Cardiac muscle cell (in vitro differentiated cells and primary cell): ENCODE measurements around the gene NOP14. TPM values are rescaled to one million over a fixed set of nuclear protein-coding genes. Genes with fewer than 3 reads are reported as not detected.

Source experiments
- DNase-seq, 2 donors: peaks; one replicate each; pipeline versions ENCODE4 v3.0.0 to v3.0.0-alpha.2; 2010 to 2017; ENCODE audit warnings: low read depth in 1 of 2, low spot score in 1 of 2
- H3K27ac ChIP-seq: fragments of 200-600 bp; sonication (generic); 2 replicates; pipeline ENCODE4 v1.5.1; 2016
- H3K27me3 ChIP-seq: fragments of 200-600 bp; sonication (generic); 2 replicates; pipeline ENCODE4 v1.6.0; 2016; ENCODE audit warnings: control low read depth
- H3K36me3 ChIP-seq: fragments of 200-600 bp; sonication (generic); 2 replicates; pipeline ENCODE4 v1.5.1; 2016; ENCODE audit warnings: control low read depth
- H3K4me1 ChIP-seq: fragments of 200-600 bp; sonication (generic); 2 replicates; pipeline ENCODE4 v1.8.1; 2017; ENCODE audit warnings: low read depth, mild to moderate bottlenecking, mixed run types
- H3K4me3 ChIP-seq: fragments of 200-600 bp; sonication (generic); 2 replicates; pipeline ENCODE4 v1.5.1; 2016; ENCODE audit warnings: mild to moderate bottlenecking
- H3K9me3 ChIP-seq: fragments of 200-600 bp; sonication (generic); 2 replicates; pipeline ENCODE4 v1.5.1; 2017; ENCODE audit warnings: low read depth, mild to moderate bottlenecking, control low read depth
- CTCF ChIP-seq: IDR thresholded peaks from 2 replicates; pipeline ENCODE4 v1.5.1; 2012; ENCODE audit warnings: low read depth, mild to moderate bottlenecking, low read length
- polyA plus RNA-seq: library from polyadenylated mRNA; unstranded; fragments of >200 nt; fragmentation: Nextera tagmentation; extraction: Ambion mirVana; gene quantifications from 2 replicates; pipeline ENCODE4 v1.2.1, GENCODE V29; 2016
- total RNA-seq: library from RNA; depleted of rRNA; stranded (reverse); fragments of >200 nt; gene quantifications from 2 replicates; pipeline ENCODE4 v1.2.3, GENCODE V29; 2016

Gene NOP14
- total and polyA plus RNA-seq, 2 experiments from 2014 or later, result 17.6 to 19.8 TPM

GRCh38 chr4:2930758-2931511, 32.3 kb downstream of the NOP14 start:
- no peaks in the 10 kb centered on the region for H3K27me3 ChIP-seq
- H3K36me3 ChIP-seq, result peaks cover 20% of the 10 kb centered on the region
- H3K27ac ChIP-seq, result peak overlapping the region; percentile 64
- no peak for DNase-seq
- H3K4me3 ChIP-seq, result no peak overlapping the region
- no peaks in the 10 kb centered on the region for H3K9me3 ChIP-seq
- peak; percentile 6 for TF ChIP-seq CTCF
- H3K4me1 ChIP-seq, result peaks cover 5% of the 10 kb centered on the region

DNA sequence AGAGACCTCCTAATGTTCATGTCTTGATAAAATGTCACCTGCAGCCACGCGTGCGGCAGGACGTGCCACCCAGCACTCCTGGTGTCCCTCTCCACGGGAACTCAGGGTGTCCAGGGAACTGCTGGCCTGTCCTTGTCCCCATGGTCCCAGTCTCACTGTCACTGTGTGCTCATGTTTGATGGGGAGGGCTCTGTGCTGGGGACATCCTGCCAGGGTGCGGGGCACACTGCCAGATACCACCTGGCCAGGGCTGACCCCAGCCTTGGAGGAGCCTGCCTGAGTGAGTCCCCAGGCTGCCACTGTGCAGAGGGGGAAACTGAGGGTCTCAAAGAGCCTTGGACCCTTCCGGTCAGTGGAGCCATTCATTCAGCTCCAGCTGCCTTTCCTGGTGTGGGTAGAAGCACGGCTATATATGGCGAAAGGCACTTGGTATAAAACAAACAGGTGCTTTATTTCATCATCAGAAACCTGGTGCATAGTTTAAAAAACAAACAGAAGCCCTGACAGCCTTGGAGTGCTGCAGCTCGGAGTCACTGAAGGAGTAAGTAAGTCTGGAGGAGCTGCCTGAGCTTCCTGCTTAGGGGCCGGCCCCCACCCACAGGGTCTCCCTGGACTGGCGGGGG, 33.0 kb downstream of the NOP14 start:
- H3K4me3 ChIP-seq, result no peak overlapping the region
- no peak for TF ChIP-seq CTCF
- peaks cover 20% of the 10 kb centered on the region for H3K36me3 ChIP-seq
- H3K9me3 ChIP-seq, result no peaks in the 10 kb centered on the region
- H3K27me3 ChIP-seq, result no peaks in the 10 kb centered on the region
- no peaks in the 10 kb centered on the region for H3K4me1 ChIP-seq
- peak overlapping the region; percentile 64 for H3K27ac ChIP-seq
- DNase-seq, result no peak

- Histone ChIP-seq H3K27ac (no peak overlapping the region), H3K4me3 (no peak overlapping the region), H3K4me1 (no peaks in the 10 kb centered on the region), H3K36me3 (peaks cover 20% of the 10 kb centered on the region), H3K9me3 (no peaks in the 10 kb centered on the region), H3K27me3 (no peaks in the 10 kb centered on the region)
- TF ChIP-seq CTCF, result no peak
- no peak for DNase-seq
Measured at GRCh38 chr4:2929469-2929868, 33.7 kb downstream of the NOP14 start.

DNA sequence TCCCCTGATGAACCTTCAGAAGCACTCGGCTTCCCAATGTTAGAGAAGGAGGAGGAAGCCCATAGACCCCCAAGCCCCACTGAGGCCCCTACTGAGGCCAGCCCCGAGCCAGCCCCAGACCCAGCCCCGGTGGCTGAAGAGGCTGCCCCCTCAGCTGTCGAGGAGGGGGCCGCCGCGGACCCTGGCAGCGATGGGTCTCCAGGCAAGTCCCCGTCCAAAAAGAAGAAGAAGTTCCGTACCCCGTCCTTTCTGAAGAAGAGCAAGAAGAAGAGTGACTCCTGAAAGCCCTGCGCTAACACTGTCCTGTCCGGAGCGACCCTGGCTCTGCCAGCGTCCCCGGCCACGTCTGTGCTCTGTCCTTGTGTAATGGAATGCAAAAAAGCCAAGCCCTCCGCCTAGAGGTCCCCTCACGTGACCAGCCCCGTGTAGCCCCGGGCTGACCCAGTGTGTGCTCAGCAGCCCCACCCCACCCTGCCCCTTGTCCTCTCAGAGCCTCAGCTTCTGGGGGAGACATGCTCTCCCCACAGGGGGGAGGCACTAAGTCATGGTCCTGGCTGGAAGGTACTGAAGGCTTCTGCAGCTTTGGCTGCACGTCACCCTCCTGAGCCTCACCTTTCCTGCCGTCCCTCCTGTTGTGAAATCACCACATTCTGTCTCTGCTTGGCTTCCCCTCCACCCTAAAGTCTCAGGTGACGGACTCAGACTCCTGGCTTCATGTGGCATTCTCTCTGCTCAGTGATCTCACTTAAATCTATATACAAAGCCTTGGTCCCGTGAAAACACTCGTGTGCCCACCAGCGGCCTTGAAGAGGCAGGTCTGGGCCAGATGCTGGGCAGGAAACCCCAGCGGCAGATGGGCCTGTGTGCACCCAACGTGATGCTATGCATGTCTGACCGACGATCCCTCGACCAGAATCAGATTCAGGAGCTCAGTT, 34.7 kb downstream of the NOP14 start:
- peaks cover 29% of the 10 kb centered on the region for H3K36me3 ChIP-seq

More for the DNA sequence above, 34.7 kb downstream of the NOP14 start:
- no peak for TF ChIP-seq CTCF
- DNase-seq, result no peak
- Histone ChIP-seq H3K4me1 (no peaks in the 10 kb centered on the region), H3K4me3 (no peak overlapping the region), H3K9me3 (no peaks in the 10 kb centered on the region), H3K27me3 (no peaks in the 10 kb centered on the region), H3K27ac (no peak overlapping the region)
